Stimulated activated CD8-positive, alpha-beta memory T cell treated with anti-CD3 and anti-CD28 coated beads, Interleukin-4, amount 100 ng/mL, for 1 hour (primary cell): ENCODE data around the gene CTNS.
A peak's percentile ranks its signal among the peaks of the same experiment; 100 is the strongest.

Experiments
- DNase-seq, 2 donors: peaks; one replicate each; pipeline ENCODE4 v3.0.0-alpha.2; 2020; ENCODE audit warnings: low read depth in 2 of 2, low spot score in 1 of 2

CTNS gene

DNA sequence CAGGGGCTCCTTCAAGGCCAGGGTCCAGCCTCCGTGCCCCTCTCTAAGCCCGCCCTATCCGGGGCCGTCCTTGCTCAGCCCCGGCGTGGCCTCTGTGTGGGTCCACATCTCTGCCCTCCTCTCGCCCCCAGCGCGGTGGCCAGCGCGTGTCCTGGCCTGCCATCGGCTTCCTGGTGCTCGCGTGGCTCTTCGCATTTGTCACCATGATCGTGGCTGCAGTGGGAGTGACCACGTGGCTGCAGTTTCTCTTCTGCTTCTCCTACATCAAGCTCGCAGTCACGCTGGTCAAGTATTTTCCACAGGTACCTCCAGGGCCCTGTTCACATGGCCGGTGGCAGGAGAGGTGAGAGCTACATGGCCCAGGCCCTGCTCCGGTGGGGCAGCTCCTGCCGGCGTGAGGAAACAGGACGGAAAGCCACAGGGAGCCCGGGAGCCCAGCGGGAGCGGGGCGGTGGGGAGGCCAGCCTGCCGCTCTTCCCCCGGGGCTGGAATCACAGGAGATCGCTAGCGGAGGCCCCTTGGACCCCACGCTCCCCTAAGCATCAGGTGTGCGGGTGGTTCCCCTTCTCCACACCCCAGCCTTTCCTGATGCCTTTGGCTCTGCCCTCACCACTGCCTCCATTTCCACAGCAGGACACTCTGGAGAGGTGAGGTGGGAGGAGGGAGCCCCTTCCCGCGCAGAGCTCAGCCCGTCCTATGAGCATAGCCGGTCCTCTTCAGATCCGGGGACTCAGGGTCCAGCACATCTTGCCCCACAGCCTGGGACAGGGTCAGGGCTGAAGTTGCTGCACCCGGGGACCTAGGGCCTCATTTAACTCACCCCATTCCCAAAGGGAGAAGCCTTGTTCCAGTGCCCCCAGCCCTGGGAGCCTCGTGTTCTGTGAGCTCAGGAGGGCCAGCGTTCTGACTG, 21.6 kb downstream of the CTNS start:
- DNase-seq: no peak

DNA sequence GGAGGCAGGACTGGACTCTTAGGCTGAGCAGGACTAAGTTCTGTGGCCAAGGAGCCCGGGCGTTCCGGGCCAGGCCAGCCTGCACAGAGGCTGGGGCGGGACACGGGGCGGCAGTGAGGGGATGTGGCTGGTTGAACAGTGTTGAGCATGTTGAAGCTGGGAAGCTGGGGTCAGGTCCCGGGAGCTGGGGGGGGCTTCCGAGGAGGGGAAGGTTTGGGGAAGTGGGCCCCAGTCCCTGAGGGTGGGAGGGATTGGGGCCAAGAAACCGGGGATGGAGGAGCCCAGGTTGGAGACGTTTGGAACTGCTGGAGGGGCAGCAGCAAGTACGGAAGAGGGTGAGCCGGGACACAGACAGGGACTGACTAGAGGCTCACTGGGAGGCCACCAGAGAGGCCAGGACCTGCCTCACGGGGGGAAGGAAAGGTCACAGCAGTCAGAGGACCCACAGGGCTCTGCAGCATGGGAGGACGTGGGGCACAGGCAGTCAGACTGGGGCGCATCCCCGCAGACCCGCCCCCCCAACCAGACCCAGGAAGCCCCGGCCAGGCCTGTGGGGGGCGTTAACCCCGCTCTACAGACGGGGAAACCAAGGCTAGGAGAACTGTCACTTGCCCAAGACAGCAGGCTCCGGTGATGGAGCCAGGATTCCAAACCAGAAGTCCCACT, 22.4 kb downstream of the CTNS start:
- no peak for DNase-seq

DNA sequence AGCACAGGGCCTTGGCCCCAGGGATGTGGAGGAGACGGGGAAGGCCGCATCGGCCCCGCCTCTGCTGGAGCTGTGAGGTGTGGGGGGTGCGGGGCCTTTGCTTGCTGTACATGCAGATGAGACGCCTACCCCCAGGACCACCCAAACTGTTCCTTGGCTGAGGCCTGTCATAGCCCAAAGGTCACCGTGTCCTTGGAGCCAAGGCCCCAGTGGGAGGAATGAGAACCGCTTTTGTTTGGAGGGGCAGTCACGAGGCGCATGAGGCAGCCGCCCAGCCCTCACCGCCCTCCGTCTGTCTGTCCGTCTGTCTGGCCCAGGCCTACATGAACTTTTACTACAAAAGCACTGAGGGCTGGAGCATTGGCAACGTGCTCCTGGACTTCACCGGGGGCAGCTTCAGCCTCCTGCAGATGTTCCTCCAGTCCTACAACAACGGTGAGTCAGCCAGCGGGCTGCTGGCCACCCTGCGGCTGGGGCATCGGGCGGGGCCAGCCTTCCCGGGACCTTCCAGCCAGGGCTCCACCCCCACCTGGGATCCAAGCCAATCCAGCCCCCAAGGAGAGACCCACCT, 23.1 kb downstream of the CTNS start:
- DNase-seq: no peak

DNA sequence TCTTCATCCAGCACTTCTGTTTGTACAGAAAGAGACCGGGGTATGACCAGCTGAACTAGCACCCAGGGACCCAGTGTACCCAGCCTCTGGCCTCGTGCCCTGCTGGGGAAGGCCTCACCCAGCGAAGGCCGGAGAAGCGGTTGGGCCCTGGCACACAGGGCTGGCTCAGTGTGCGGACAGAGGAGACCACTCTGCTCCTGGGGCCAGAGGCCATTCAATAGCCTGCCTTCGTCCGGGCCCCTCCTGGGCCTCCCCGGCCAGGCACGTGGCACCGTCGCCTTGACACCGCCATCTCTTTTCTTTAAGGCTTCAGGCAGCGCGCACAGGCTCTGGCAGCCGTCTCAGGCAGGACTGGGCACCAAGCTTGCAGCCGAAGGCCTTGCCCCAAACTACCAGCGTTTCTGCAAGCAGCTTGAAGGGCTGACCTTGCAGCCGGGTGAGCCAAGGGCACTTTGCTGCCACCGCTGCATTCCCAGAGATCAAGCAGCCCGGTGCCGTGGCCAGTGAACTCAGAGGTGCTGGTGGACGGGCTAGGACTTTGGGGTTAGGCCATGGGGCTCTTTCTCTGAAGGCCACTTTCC, 23.8 kb downstream of the CTNS start:
- DNase-seq: no peak

DNA sequence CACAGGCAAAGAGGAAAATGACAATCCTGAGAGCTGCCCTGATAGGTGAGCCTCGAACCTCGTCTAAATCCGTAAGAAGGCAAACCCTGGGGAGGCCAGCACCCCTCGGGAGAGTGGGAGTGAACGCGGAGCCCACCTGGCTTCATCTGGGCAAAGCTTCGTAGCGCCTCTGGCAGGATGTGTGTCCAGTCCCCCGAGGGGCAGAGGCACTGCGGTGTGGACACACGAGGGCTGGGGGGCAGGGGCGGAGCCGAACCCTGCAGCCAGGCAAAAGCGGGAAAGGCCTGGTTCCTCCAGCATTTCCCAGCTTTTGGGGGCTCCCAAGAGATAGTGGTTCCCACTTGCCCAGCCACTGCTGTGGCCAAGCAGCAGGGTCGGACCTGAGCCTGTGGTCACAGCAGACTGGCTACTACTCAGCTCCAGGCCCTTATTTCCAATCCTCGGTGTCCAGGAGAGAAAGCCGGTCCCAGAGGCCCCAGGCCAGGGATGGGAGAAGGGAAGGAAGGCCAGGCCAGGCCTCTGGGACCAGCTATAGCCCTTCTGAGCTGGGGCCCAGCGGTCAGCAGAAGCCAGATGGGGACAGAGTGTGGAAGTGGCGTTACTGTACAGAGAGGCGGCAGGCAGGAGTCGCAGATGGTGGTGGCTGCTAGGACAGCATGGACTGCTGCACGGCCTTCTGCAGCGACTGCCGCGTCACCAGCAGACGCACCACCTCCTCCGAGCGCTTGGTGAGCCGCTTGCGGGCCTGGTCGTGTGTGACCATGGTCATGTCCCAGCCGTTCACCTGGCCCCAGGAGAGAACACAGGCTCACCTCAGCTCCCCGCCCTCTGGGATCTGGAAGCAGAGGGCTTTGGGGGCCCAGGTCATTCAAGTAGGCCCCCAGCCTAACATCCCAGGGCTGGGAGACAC, 26.8 kb downstream of the CTNS start:
- DNase-seq: no peak

DNA sequence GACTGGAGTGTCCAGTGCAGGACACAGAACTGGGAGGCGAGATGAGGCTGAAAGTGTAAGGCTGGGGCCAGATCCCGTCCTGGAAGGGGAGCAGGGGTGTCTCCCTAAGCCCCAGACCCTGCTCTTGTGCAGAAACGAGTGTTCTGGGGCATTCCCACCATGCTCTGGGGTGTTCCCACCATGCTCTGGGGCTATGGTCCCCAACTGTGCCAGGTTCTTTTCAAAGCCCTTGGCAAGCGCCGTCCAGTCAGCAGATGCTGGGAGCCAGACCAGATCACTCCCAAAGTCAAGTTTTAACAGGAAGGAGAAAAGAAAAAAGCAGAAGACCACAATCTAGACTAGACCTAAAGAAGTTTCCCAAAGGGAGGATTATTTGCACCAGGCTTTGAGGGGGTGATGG, 29.3 kb downstream of the CTNS start:
- no peak for DNase-seq

DNA sequence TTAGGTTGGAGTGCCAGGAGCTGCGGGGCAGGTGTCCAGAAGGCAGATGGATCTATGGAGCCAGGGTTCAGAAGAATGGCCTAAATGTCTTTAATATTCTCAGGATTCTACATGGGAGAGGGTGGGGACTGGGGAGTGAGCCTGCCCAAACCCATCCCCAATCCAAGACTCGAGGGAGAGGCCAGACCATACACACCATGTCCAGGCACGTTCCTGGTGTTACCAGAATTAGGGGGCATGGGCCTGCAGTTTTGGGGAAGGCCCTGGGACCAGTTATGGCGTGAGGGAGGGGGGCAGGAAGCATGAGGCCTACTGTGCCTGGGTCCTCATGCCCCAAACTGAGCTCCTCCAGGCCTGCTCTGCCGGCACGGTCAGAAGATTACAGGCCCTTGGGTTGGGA, 30.0 kb downstream of the CTNS start:
- DNase-seq: no peak

DNA sequence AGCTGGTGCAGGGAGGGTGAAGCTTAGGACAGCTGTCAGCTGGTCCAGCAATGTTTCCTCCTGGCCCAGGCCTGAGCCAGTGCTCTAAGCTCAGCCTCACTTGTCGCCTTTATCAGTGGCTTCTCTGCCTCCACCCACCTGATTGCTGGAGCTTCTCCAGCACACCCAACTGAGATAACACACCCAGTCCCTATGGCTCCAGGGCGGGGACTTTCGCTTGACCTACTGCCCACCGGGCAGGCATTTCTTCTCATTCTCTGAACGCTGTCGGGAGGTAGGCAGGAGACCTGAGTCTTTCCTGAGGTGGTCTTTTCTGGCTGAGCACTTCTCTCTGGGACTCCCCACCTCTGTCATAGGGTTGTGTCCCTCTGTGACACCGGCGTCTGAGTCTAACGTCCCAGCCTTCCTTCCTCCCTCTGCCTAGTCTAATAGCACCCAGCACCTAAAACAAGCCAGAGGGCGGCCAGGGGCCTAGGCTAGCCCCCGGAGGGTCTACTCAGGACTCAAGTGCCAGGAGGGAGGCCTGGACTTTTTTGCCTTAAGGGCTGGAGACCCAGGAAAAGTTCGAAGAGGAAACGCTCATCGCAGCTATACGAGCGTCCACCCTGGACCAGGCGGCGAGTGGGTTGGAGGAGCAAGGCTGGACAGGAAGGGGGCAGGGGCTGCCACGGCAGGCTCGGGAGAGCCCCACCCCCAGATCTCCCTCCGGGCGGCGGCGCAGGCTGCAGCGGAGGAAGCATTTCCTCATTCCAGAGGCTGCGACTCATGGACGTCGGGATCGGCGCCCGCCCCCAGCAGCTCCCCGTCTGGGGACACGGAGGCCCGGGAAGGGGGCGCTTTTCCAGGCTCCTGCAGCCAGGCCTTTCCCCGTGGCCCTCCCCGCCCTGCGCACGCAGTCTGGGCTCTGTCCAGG, 31.1 kb downstream of the CTNS start:
- no peak for DNase-seq

DNA sequence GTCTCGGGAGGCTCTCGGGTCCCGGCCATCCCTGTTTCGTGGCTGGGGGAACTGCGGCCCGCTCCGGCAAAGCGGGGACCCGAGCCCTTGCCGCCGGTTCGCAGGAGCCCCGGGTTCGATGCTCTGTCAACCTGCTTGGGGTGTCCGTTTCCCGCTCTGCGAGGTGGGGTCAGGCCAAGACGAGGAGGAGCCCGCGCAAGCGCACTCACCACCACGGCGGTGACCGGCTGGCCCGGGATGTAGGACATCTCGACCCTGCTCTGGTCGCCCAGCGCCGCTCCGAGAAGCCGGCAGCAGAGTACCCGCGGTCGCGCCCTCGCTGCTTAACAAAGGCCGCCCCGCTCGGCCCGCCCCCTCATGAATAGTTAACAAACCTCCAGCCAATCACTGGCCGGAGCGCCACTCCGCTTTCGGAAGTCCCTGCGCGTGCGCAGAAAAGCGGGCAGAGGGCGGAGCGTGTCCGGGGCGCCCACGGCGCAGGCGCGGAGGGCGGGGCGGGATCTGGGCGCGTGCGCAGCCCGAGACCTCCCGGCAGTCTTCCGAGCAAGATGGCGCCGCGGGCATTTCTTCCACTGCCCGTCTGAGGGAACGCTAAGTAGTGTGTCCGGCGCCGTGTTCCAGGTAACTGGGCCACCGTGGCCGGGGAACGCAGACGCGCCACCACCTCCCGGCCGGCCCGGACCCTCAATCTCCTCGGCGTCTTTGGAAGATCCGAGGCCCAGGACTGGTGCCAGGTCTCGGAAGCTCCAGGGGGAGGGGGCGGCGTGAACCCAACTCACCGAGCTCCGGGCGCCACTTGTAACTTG, 31.9 kb downstream of the CTNS start, which contains the start of the genes EMC6 and TAX1BP3:
Gene EMC6, plus strand, starts transcription at position 534 of the 806 bp plus-strand sequence. CDS start 335 bp downstream, outside the sequence.
Gene TAX1BP3, minus strand, starts transcription at position 300 of the 806 bp plus-strand sequence. Its CDS starts 52 bp downstream, at position 248.
- peak; percentile 99 for DNase-seq

DNA sequence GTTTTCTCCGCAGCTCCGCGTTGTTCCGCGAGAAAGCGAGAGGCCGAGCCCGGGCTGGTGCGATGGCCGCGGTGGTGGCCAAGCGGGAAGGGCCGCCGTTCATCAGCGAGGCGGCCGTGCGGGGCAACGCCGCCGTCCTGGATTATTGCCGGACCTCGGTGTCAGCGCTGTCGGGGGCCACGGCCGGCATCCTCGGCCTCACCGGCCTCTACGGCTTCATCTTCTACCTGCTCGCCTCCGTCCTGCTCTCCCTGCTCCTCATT, 32.5 kb downstream of the CTNS start:
- no peak for DNase-seq

DNA sequence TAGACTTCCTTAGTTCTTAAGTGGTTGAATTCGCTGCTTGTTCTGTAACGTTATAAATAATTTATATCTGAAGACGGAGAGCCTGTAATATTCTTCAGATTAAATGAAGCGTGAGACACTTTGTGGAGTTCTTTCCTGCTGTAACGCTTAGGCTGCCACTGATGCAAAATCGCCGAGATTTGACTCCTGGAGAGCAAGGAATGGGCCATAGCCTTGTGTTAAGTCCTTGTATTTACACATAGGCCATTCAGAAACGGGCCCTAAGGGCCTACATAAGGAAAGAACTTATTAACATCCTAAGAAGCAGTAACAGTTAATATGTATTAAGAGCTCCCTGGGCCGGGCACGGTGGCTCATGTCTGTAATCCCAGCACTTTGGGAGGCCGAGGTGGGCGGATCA, 33.0 kb downstream of the CTNS start:
- DNase-seq: no peak

DNA sequence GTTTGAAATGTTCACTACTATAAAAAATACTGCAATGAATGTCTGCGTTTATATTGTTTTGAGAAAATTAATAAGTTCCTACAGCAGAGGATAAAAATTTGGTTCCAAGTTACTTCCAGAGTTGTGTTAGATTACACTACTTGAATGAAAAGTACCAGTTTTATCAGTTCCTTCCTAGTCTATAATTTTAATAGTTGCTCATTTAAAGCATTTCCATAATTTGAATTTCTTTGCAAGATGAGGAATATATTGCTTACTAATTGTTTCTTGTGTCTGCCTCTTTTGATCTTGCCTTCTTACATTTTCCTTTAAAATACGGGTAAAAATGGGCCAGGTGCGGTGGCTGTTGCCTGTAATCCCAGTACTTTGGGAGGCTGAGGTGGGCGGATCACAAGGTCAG, 36.0 kb downstream of the CTNS start:
- no peak for DNase-seq

DNA sequence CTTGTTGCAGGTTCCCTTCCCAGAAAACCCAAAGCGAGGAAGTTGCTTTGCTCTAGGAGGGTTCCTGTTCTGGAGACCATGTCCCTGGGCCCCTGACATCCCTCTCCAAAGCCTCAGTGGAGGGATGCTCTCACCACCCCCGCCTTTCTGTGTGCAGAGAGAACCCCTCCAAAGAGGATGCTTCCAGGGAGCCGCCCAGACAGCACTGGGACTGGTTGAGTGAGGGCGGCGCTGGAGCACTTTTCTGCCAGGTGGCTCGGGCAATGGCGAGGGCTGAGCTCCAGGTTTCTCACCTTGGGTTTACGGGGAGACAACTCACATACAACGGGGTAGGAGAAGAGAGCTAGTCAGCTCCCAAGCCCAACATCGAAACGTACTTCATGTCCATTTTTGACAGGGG, 39.3 kb downstream of the CTNS start:
- no peak for DNase-seq

DNA sequence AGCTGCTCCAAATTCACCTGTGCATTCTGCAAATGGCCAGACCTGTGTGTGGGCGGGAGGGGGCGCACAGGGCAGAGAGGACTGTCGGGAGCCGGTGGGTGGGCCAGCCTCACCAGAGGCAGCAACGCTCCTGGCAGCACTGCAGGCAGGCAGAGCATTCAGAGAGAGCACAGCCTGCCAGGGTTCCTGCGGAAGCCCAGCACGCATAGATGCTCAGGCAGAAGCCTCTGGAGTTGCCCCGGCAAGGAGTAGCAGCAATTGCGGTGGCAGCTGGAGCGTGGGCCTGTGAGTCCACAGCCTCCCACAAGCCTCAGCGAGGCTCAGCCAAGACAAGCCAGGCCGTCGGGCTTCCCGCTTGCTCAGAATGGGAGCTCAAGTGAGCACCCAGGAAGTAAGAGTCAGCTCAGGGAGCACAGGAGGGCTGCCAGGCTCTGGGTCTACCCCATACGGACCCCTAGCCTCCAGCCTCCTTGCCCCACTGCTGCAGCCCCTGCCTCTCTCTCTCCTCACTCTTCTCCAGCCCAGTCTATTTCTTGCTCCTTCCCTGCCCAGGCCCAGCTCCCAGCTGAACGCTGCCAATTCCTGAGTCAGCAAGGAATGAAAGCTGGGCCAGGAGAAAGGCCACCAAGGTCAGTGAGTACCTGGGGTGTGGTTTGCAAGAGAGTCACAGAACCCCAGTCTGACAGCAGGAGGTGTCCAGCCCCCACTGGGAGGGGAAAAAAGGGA, 41.7 kb downstream of the CTNS start:
- no peak for DNase-seq

DNA sequence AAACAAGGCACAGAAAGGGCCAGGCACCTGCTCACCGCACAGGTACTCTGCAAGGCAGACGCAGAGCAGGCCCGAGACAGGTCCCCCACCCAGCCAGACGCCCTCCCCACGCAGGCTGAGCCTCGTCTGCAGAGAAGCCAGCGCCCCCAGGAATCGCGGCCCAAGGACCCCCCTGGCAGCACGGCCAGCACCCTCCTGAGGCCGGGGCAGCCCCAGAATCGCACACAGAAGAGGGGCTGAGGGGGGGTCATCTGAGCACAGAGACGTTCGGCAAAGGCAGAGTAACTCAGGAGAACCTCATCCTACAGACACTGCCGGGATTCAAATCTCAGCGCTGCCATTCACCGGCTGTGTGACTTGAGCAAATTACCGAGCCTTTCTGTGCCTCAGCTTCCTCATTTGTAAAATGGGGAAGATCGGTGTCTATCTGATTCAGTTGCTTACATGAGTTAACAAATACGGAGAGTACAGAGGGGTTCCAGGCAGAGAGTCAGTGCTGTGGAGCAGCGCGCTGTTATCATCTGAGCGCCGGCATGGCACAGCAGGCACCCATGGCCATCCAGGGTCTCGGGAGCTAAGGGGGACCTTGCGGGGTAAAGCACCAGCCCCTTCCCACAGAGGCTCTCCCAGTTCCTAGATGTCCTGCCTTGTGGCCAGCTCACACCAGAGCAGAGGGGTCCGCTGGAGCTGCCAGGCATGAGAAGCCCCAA, 42.4 kb downstream of the CTNS start:
- no peak for DNase-seq

DNA sequence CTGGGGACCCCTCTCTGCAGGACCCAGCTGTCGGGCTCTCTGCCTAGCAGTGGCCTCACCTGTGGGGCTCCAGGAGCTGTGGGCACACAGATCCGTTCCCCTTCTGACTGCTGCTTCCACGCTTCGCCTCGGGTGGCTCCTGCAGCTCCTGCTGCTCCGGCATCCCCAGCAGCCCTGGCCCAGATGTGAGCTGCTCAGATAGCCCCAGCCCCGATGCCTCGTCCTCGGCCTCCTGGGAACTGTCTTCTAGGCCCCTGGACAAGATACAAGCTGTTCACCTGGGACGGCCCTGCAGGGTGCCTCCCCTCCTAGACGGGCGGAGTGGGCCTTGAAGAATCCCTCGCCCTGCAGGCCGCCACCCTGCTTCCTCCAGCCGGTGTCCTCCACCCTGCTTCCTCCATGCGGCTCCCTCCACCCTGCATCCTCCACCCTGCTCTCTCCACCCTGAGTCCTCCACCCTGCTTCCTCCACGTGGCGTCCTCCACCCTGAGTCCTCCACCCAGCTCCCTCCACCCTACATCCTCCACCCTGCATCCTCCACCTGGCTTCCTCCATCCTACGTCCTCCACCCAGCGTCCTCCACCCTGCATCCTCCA, 43.1 kb downstream of the CTNS start:
- DNase-seq: no peak

DNA sequence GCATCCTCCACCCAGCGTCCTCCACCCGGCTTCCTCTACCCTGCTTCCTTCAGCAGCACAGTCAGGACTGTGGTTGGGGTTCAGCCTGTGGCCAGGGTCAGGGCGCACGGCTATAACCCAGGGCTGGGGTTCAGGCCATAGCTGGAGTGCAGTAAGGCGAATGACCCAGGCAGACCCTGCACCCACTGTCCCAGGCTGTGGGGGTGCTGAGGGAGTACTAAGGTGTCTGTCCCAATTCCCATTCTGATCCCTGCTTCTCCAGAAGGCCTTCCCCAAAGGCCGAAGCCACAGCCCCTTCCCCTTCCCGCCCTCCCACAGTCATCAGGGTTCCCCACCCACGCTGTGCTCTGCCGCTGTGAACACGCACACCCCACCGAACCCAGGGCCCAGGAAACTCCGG, 44.5 kb downstream of the CTNS start:
- DNase-seq: no peak
